ENCODE measurements around the gene MEGF8. TPM values are rescaled to one million over a fixed set of nuclear protein-coding genes. Genes with fewer than 3 reads are reported as not detected.

Gene MEGF8
- total RNA-seq, 1 donor from 2014 or later = 69.3 TPM

- DNase-seq (ENCODE audit: low spot score) = peak; percentile 97
- Mint-ChIP-seq H3K36me3 (ENCODE audit: low read depth, unreplicated experiment) (peaks cover 15% of the 10 kb centered on the region), H3K9me3 (ENCODE audit: unreplicated experiment) (no peaks in the 10 kb centered on the region), H3K4me1 (ENCODE audit: unreplicated experiment) (peaks cover 38% of the 10 kb centered on the region), H3K27me3 (ENCODE audit: unreplicated experiment) (peaks cover 15% of the 10 kb centered on the region), H3K4me3 (ENCODE audit: unreplicated experiment) (no peak overlapping the region), H3K27ac (ENCODE audit: unreplicated experiment) (no peak overlapping the region)
- TF ChIP-seq, protein P1, sequence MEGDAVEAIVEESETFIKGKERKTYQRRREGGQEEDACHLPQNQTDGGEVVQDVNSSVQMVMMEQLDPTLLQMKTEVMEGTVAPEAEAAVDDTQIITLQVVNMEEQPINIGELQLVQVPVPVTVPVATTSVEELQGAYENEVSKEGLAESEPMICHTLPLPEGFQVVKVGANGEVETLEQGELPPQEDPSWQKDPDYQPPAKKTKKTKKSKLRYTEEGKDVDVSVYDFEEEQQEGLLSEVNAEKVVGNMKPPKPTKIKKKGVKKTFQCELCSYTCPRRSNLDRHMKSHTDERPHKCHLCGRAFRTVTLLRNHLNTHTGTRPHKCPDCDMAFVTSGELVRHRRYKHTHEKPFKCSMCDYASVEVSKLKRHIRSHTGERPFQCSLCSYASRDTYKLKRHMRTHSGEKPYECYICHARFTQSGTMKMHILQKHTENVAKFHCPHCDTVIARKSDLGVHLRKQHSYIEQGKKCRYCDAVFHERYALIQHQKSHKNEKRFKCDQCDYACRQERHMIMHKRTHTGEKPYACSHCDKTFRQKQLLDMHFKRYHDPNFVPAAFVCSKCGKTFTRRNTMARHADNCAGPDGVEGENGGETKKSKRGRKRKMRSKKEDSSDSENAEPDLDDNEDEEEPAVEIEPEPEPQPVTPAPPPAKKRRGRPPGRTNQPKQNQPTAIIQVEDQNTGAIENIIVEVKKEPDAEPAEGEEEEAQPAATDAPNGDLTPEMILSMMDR (IDR thresholded peaks at IDR 0.05; ENCODE audit: unreplicated experiment) = no peak
These were observed 42.0 kb upstream of the MEGF8 start for GRCh38 chr19:42283188-42284065.

DNA sequence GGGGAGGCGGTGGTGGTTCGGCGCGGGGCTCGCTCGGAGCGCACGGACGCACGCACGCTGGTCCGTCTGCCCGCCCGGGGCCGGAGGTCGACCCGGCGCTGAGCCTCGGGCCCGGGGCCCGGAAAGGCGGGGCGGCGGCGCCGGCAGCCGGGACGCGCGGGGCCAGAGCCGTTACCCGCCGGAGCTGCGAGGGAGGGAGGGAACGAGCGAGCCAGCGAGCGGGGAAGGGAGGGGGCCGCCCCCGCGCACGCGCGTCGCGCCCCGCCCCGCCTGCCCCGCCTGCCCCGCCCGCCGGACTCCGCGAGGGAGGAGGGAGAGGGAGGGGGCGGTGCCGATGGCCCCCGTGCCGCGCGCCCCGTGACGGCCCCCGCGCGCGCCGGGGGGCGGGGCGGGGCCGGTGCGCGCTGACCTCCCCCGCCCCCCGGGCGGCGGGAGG lies 41.4 kb upstream of the MEGF8 start:
- Mint-ChIP-seq H3K4me1 (ENCODE audit: unreplicated experiment) (peaks cover 31% of the 10 kb centered on the region), H3K4me3 (ENCODE audit: unreplicated experiment) (no peak overlapping the region), H3K36me3 (ENCODE audit: low read depth, unreplicated experiment) (peaks cover 15% of the 10 kb centered on the region), H3K9me3 (ENCODE audit: unreplicated experiment) (no peaks in the 10 kb centered on the region), H3K27me3 (ENCODE audit: unreplicated experiment) (peaks cover 15% of the 10 kb centered on the region), H3K27ac (ENCODE audit: unreplicated experiment) (no peak overlapping the region)
- DNase-seq (ENCODE audit: low spot score) = peak; percentile 54
- TF ChIP-seq, protein P1 (IDR thresholded peaks at IDR 0.05; ENCODE audit: unreplicated experiment) = no peak

- Mint-ChIP-seq H3K4me3 (ENCODE audit: unreplicated experiment) (peak overlapping the region; percentile 97), H3K4me1 (ENCODE audit: unreplicated experiment) (peaks cover 25% of the 10 kb centered on the region), H3K27me3 (ENCODE audit: unreplicated experiment) (peaks cover 11% of the 10 kb centered on the region), H3K9me3 (ENCODE audit: unreplicated experiment) (no peaks in the 10 kb centered on the region), H3K27ac (ENCODE audit: unreplicated experiment) (peak overlapping the region; percentile 84), H3K36me3 (ENCODE audit: low read depth, unreplicated experiment) (peaks cover 9% of the 10 kb centered on the region)
- DNase-seq (ENCODE audit: low spot score) = no peak
- TF ChIP-seq, protein P1 (IDR thresholded peaks at IDR 0.05; ENCODE audit: unreplicated experiment) = no peak
These were observed 40.7 kb upstream of the MEGF8 start for GRCh38 chr19:42284591-42285341.

DNA sequence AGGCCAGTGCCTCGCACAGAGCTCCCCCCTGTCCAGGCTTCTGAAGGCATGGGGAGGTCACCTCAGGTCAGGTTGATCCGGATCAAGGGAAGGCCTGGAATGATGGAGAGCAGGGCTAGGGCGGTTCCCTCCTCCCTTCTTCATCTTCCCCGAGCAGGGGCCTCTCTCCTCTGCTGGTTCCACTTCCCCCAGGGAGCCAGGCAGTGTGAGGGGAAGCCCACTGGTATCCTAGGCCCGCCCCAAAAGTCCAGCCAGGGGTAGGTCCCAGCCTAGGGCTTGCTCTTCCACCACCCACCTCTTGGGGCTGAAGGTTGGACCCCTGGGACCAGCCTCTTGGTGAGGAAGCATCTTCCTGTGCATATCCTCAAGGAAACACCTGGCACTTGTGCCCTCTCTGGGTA lies 39.9 kb upstream of the MEGF8 start:
- H3K36me3 Mint-ChIP-seq (ENCODE audit: low read depth, unreplicated experiment) = peaks cover 9% of the 10 kb centered on the region
- peak overlapping the region; percentile 62 for H3K4me3 Mint-ChIP-seq (ENCODE audit: unreplicated experiment)
- H3K9me3 Mint-ChIP-seq (ENCODE audit: unreplicated experiment) = no peaks in the 10 kb centered on the region
- DNase-seq (ENCODE audit: low spot score) = no peak
- H3K27ac Mint-ChIP-seq (ENCODE audit: unreplicated experiment) = no peak overlapping the region
- TF ChIP-seq, protein P1 (IDR thresholded peaks at IDR 0.05; ENCODE audit: unreplicated experiment) = no peak
- H3K4me1 Mint-ChIP-seq (ENCODE audit: unreplicated experiment) = peaks cover 25% of the 10 kb centered on the region
- peaks cover 11% of the 10 kb centered on the region for H3K27me3 Mint-ChIP-seq (ENCODE audit: unreplicated experiment)

All from endothelial cell (in vitro differentiated cells).